NT2/D1 (cell line): ENCODE results near the gene EPHA7.

ENCODE experiments used
- DNase-seq: peaks from one replicate; pipeline ENCODE4 v3.0.0-alpha.2; 2011; ENCODE audit warnings: low read depth, low spot score
- H3K27me3 ChIP-seq: 2 replicates; pipeline ENCODE4 v1.6.0; 2011; ENCODE audit warnings: mild to moderate bottlenecking; ENCODE audit not compliant: insufficient read length, insufficient read depth
- H3K36me3 ChIP-seq: 2 replicates; pipeline ENCODE4 v1.6.1; 2011; ENCODE audit warnings: mild to moderate bottlenecking, low read length, mixed read lengths; ENCODE audit not compliant: insufficient read depth, insufficient read length
- H3K4me1 ChIP-seq: 2 replicates; pipeline ENCODE4 v1.5.1; 2011; ENCODE audit not compliant: insufficient read depth, insufficient read length
- H3K4me3 ChIP-seq: 2 replicates; pipeline ENCODE4 v1.5.1; 2011; ENCODE audit warnings: low read depth; ENCODE audit not compliant: insufficient read length
- H3K9ac ChIP-seq: 2 replicates; pipeline ENCODE4 v1.6.0; 2011; ENCODE audit warnings: low read depth; ENCODE audit not compliant: insufficient read length
- H3K9me3 ChIP-seq: 2 replicates; pipeline ENCODE4 v1.5.1; 2011; ENCODE audit warnings: mild to moderate bottlenecking, low read length; ENCODE audit not compliant: insufficient read depth
- SUZ12 ChIP-seq: IDR thresholded peaks from 2 replicates; pipeline ENCODE4 v1.6.1; 2011; ENCODE audit not compliant: insufficient read length, insufficient read depth; ENCODE audit errors: extremely low read depth
- YY1 ChIP-seq: IDR thresholded peaks from 2 replicates; pipeline ENCODE4 v1.6.1; 2011; ENCODE audit not compliant: insufficient read length, insufficient read depth
- ZNF274 ChIP-seq: IDR thresholded peaks from 2 replicates; pipeline ENCODE4 v1.6.1; 2011; ENCODE audit warnings: mild to moderate bottlenecking, low read depth, low read length

Gene EPHA7

DNA sequence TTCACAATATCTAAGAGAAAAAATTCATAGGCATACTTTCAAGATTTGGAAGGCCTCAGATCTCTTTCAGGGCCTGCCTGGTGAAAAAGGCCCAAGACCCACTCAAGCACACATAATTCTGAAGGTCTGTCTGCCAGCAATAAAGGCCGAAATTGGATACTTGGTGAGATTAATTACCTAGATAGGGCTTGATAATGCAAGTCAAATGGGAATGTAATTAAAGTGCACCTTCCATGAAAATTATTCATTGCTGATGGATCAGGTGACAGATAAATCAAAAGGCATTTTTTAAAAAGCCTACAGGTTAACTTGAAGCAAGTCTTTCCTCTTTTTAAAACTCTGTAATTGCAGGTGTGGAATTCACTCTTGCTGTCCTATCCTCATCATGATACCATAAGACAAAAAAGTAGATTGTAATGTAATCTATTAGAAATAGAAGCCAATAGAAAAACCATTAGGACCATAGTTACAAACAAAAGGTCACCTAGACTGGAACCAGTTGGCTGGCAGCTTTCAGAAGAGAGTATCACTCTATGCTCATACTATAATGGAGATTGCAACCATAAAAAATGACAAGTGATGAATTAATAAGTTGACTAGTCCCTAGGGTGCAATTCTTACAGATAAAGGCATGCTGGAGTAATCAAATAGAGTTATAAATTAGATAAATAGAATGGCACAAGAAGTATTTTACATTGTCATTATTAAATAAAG lies 77.3 kb downstream of the EPHA7 start:
- Histone ChIP-seq H3K9ac (no peak overlapping the region), H3K36me3 (no peaks in the 10 kb centered on the region), H3K4me1 (no peaks in the 10 kb centered on the region), H3K27me3 (no peaks in the 10 kb centered on the region), H3K9me3 (no peaks in the 10 kb centered on the region), H3K4me3 (no peak overlapping the region)
- no peak for TF ChIP-seq YY1
- TF ChIP-seq ZNF274: no peak
- TF ChIP-seq SUZ12: no peak
- DNase-seq: no peak

DNA sequence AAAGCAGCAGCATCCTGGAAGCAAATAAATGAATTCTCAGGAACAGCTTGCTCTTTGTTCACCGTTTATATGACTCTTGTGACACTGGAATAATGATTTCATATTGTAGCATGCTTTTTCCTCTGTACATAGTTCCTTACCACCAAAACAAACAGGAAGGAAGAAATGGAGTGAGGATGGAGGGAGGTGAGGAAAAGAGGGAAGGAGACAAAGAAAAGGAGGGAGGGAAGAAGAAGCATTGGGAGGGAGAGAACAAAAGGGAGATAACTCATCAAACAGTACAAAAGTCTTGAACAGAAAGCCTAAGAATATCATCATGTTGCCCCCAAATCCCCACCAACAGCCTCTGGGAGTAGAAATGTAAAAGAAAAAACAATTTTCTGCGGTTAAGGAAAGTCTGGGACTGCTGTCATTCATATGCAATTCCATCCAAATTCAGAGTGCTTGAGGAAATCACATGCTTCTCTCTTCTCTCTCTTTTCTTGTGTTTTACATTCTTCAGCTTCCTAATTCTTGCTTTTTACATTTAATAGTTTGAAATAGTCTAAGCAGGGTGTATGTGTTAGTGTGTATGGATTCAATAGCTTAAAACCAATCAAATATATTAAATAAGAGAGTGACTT lies 81.5 kb downstream of the EPHA7 start:
- no peaks in the 10 kb centered on the region for H3K36me3 ChIP-seq
- no peak overlapping the region for H3K9ac ChIP-seq
- DNase-seq: no peak
- H3K4me1 ChIP-seq: no peaks in the 10 kb centered on the region
- no peaks in the 10 kb centered on the region for H3K27me3 ChIP-seq
- no peaks in the 10 kb centered on the region for H3K9me3 ChIP-seq
- TF ChIP-seq SUZ12 (no peak), ZNF274 (no peak), YY1 (no peak)
- H3K4me3 ChIP-seq: no peak overlapping the region

DNA sequence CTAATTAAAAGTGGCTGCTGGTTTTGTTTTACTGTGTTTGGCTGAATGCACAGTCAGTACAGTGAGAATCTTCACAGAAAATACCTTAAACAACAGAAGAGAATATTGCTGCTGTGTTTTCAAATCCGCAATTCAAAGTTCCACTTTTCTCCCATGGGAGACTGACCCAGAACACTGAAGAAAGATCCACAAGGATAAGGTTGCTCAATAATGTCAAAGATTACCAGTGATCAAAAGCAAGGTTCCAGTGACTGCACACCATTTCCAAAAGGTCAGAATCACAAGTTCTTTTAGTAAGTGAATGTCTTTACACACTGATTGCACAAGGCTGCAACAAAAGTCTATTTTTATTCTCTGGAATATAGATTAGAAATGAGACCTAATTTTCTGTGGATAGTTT lies 82.3 kb downstream of the EPHA7 start:
- DNase-seq: no peak
- Histone ChIP-seq H3K4me3 (no peak overlapping the region), H3K27me3 (no peaks in the 10 kb centered on the region), H3K36me3 (no peaks in the 10 kb centered on the region), H3K4me1 (no peaks in the 10 kb centered on the region), H3K9ac (no peak overlapping the region), H3K9me3 (no peaks in the 10 kb centered on the region)
- no peak for TF ChIP-seq YY1
- no peak for TF ChIP-seq ZNF274
- no peak for TF ChIP-seq SUZ12

- H3K9ac ChIP-seq: no peak overlapping the region
- H3K9me3 ChIP-seq: no peaks in the 10 kb centered on the region
- no peaks in the 10 kb centered on the region for H3K4me1 ChIP-seq
- DNase-seq: no peak
- TF ChIP-seq SUZ12 (no peak), ZNF274 (no peak), YY1 (no peak)
- no peaks in the 10 kb centered on the region for H3K27me3 ChIP-seq
- H3K4me3 ChIP-seq: no peak overlapping the region
- no peaks in the 10 kb centered on the region for H3K36me3 ChIP-seq
Measured at GRCh38 chr6:93329301-93330000, 89.9 kb downstream of the EPHA7 start.

DNA sequence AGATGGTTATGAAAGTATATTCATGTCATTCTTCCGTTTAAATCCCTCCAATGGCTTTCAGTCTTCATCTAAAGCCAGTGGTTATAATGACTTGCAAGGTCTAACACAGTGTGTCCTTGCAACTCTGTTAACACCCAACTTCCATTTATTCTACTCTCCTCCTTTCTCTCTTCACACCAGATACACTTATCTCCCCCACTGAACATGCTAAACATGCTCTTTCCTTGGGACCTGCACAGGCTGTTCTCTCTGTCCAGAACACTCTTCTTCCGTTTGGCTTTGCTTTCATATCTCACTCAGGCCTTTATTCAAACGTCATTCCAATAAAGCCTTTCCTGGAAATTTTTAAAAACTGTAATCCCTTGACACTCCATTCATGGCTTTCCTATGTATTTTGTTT lies 91.5 kb downstream of the EPHA7 start:
- H3K27me3 ChIP-seq: no peaks in the 10 kb centered on the region
- H3K36me3 ChIP-seq: no peaks in the 10 kb centered on the region
- TF ChIP-seq SUZ12 (no peak), YY1 (no peak), ZNF274 (no peak)
- no peak for DNase-seq
- H3K4me1 ChIP-seq: no peaks in the 10 kb centered on the region
- no peak overlapping the region for H3K9ac ChIP-seq
- H3K9me3 ChIP-seq: no peaks in the 10 kb centered on the region
- H3K4me3 ChIP-seq: no peak overlapping the region

DNA sequence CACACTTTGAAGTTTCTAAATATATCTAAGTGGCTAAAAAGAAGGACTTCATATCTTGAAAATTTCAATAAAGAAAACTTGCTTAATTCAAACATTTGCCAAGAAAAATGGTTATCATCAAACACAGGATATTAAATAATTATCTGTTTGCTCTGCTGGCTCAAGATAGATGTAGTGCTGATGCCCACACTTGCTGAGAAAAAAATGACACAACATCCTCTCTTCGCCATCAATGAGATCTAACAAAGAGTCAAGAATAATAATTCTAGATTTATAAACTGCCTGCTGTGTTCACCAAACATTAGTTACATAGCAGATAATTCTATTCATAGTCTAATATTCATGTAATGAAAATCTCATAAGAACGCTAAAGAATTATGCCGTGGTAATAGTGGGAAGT lies 93.6 kb downstream of the EPHA7 start:
- no peak overlapping the region for H3K9ac ChIP-seq
- DNase-seq: no peak
- no peaks in the 10 kb centered on the region for H3K4me1 ChIP-seq
- no peak for TF ChIP-seq ZNF274
- no peak for TF ChIP-seq SUZ12
- TF ChIP-seq YY1: no peak
- H3K27me3 ChIP-seq: no peaks in the 10 kb centered on the region
- H3K36me3 ChIP-seq: no peaks in the 10 kb centered on the region
- H3K4me3 ChIP-seq: no peak overlapping the region
- no peaks in the 10 kb centered on the region for H3K9me3 ChIP-seq

- no peaks in the 10 kb centered on the region for H3K27me3 ChIP-seq
- no peak overlapping the region for H3K4me3 ChIP-seq
- no peaks in the 10 kb centered on the region for H3K4me1 ChIP-seq
- H3K9me3 ChIP-seq: no peaks in the 10 kb centered on the region
- H3K36me3 ChIP-seq: no peaks in the 10 kb centered on the region
- no peak for DNase-seq
- no peak for TF ChIP-seq YY1
- no peak overlapping the region for H3K9ac ChIP-seq
Measured at GRCh38 chr6:93323630-93324029, 95.7 kb downstream of the EPHA7 start.
